ENCODE results near the gene GREM1. TPM values are rescaled to one million over a fixed set of nuclear protein-coding genes. Genes with fewer than 3 reads are reported as not detected.

The GREM1 gene
- total and polyA plus RNA-seq, 5 donors = 0.11 to 0.56 (median 0.20) TPM

DNA sequence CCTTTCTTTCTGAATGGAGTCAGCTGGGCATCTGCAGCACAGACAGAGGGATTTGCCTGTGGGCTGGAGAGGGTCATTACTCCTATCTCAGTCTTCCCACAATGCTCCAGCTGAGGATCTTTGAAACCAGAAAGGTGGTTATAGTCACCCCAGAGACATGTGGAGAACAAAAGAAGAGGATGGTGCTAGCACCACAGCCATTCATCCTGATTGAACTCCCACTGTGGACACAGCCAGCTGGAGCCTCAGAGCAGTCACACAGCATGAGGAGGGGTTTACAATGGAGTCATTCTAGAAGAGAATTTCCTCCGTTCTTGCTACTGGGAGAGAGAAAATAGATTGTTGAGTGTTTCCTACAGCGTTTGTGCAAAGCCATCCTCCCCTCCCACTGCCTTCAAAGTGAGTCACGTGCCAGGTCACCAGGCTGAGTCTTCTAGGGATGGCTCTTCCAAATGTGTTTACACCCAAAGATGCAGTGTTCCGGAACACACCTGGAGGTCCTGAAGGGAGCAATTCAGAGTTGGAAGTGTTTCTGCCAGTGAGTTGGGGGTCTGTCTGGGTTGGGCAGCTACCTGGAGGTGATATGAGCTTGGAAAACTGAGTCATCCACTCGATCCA, 18.9 kb upstream of the GREM1 start:
- Histone ChIP-seq H3K27ac (ENCODE audit: low read length) (no peak overlapping the region), H3K27me3 (ENCODE audit: control insufficient read depth, insufficient read depth) (no peaks in the 10 kb centered on the region), H3K4me3 (ENCODE audit: low read length) (no peak overlapping the region), H3K4me1 (ENCODE audit: control insufficient read depth, insufficient read depth, low read length) (no peaks in the 10 kb centered on the region), H3K9me3 (ENCODE audit: control insufficient read depth, low read length) (no peaks in the 10 kb centered on the region)
- ATAC-seq = no peak
- no peak for DNase-seq
- intact Hi-C loops (cut with DNase I) = no loop called here
- 84% methylated on average over 5 of the region's 5 CpGs for WGBS

GRCh38 chr15:32700501-32701150, 17.2 kb upstream of the GREM1 start:
- DNase-seq = no peak
- Histone ChIP-seq H3K4me1 (ENCODE audit: control insufficient read depth, insufficient read depth, low read length) (no peaks in the 10 kb centered on the region), H3K4me3 (ENCODE audit: low read length) (no peak overlapping the region), H3K9me3 (ENCODE audit: control insufficient read depth, low read length) (no peaks in the 10 kb centered on the region), H3K27ac (ENCODE audit: low read length) (no peak overlapping the region), H3K27me3 (ENCODE audit: control insufficient read depth, insufficient read depth) (no peaks in the 10 kb centered on the region)
- intact Hi-C loops (cut with DNase I) = no loop called here
- 91% methylated on average over 14 of the region's 14 CpGs for WGBS
- no peak for ATAC-seq

DNA sequence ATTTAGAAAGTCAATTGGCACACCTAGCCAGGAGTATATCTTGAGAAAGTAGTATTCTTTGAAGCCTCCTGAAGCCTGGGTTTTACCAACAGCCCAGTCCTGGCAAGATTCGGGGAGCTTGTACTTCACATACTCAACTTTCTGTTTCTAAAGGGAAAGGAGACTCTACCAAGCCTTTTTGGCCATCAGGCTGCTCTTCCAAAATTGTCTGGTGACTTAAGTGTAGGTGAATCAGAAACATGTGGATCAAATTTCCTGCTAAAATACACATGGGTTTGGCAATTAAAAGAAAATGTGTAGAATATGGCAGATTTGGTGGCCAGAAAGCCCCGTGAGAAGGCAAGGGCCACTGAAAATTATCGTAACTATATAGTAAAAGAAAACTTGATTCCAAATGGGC, 15.9 kb upstream of the GREM1 start:
- Histone ChIP-seq H3K27ac (ENCODE audit: low read length) (no peak overlapping the region), H3K27me3 (ENCODE audit: control insufficient read depth, insufficient read depth) (peaks cover 2% of the 10 kb centered on the region), H3K4me1 (ENCODE audit: control insufficient read depth, insufficient read depth, low read length) (no peaks in the 10 kb centered on the region), H3K9me3 (ENCODE audit: control insufficient read depth, low read length) (no peaks in the 10 kb centered on the region), H3K4me3 (ENCODE audit: low read length) (no peak overlapping the region)
- DNase-seq (no peak), ATAC-seq (no peak)
- WGBS = 58% methylated on average over 3 of the region's 3 CpGs
- intact Hi-C loops (cut with DNase I) = no loop called here

GRCh38 chr15:32704395-32704981, 13.3 kb upstream of the GREM1 start:
- peaks cover 3% of the 10 kb centered on the region for H3K27me3 ChIP-seq (ENCODE audit: control insufficient read depth, insufficient read depth)
- DNase-seq (no peak), ATAC-seq (no peak)
- H3K9me3 ChIP-seq (ENCODE audit: control insufficient read depth, low read length) = no peaks in the 10 kb centered on the region
- H3K27ac ChIP-seq (ENCODE audit: low read length) = no peak overlapping the region
- intact Hi-C loops (cut with DNase I) = no loop called here
- 30% methylated on average over 8 of the region's 8 CpGs for WGBS
- no peak overlapping the region for H3K4me3 ChIP-seq (ENCODE audit: low read length)
- no peaks in the 10 kb centered on the region for H3K4me1 ChIP-seq (ENCODE audit: control insufficient read depth, insufficient read depth, low read length)

- Histone ChIP-seq H3K9me3 (ENCODE audit: control insufficient read depth, low read length) (no peaks in the 10 kb centered on the region), H3K27me3 (ENCODE audit: control insufficient read depth, insufficient read depth) (peaks cover 3% of the 10 kb centered on the region), H3K4me1 (ENCODE audit: control insufficient read depth, insufficient read depth, low read length) (no peaks in the 10 kb centered on the region), H3K4me3 (ENCODE audit: low read length) (no peak overlapping the region), H3K27ac (ENCODE audit: low read length) (no peak overlapping the region)
- intact Hi-C loops (cut with DNase I) = no loop called here
- ATAC-seq (no peak), DNase-seq (no peak)
- 76% methylated on average over 2 of the region's 2 CpGs for WGBS
Observed at GRCh38 chr15:32705446-32705845, 12.4 kb upstream of the GREM1 start.

GRCh38 chr15:32706704-32707103, 11.1 kb upstream of the GREM1 start:
- Histone ChIP-seq H3K27ac (ENCODE audit: low read length) (no peak overlapping the region), H3K27me3 (ENCODE audit: control insufficient read depth, insufficient read depth) (peaks cover 3% of the 10 kb centered on the region), H3K4me3 (ENCODE audit: low read length) (no peak overlapping the region), H3K4me1 (ENCODE audit: control insufficient read depth, insufficient read depth, low read length) (no peaks in the 10 kb centered on the region), H3K9me3 (ENCODE audit: control insufficient read depth, low read length) (no peaks in the 10 kb centered on the region)
- 75% methylated on average over 3 of the region's 3 CpGs for WGBS
- DNase-seq (no peak), ATAC-seq (no peak)
- intact Hi-C loops (cut with DNase I) = no loop called here

- WGBS = 54% methylated on average over 6 of the region's 6 CpGs
- Histone ChIP-seq H3K27ac (ENCODE audit: low read length) (no peak overlapping the region), H3K9me3 (ENCODE audit: control insufficient read depth, low read length) (no peaks in the 10 kb centered on the region), H3K27me3 (ENCODE audit: control insufficient read depth, insufficient read depth) (peaks cover 3% of the 10 kb centered on the region), H3K4me3 (ENCODE audit: low read length) (no peak overlapping the region), H3K4me1 (ENCODE audit: control insufficient read depth, insufficient read depth, low read length) (no peaks in the 10 kb centered on the region)
- intact Hi-C loops (cut with DNase I) = no loop called here
- no peak for ATAC-seq
- DNase-seq = no peak
Observed at GRCh38 chr15:32707436-32707835, 10.4 kb upstream of the GREM1 start.

- no peak overlapping the region for H3K27ac ChIP-seq (ENCODE audit: low read length)
- WGBS = 85% methylated on average over 9 of the region's 9 CpGs
- intact Hi-C loops (cut with DNase I) = no loop called here
- ATAC-seq = no peak
- no peaks in the 10 kb centered on the region for H3K4me1 ChIP-seq (ENCODE audit: control insufficient read depth, insufficient read depth, low read length)
- no peak for DNase-seq
- H3K9me3 ChIP-seq (ENCODE audit: control insufficient read depth, low read length) = no peaks in the 10 kb centered on the region
- no peak overlapping the region for H3K4me3 ChIP-seq (ENCODE audit: low read length)
- peaks cover 3% of the 10 kb centered on the region for H3K27me3 ChIP-seq (ENCODE audit: control insufficient read depth, insufficient read depth)
Observed at GRCh38 chr15:32709295-32710033, 8.3 kb upstream of the GREM1 start.

GRCh38 chr15:32715276-32715675, 2.5 kb upstream of the GREM1 start:
- Histone ChIP-seq H3K4me3 (ENCODE audit: low read length) (no peak overlapping the region), H3K27ac (ENCODE audit: low read length) (no peak overlapping the region), H3K4me1 (ENCODE audit: control insufficient read depth, insufficient read depth, low read length) (peaks cover 4% of the 10 kb centered on the region), H3K27me3 (ENCODE audit: control insufficient read depth, insufficient read depth) (peaks cover 5% of the 10 kb centered on the region), H3K9me3 (ENCODE audit: control insufficient read depth, low read length) (no peaks in the 10 kb centered on the region)
- 80% methylated on average over 4 of the region's 4 CpGs for WGBS
- no peak for DNase-seq
- intact Hi-C loops (cut with DNase I) = no loop called here
- no peak for ATAC-seq

DNA sequence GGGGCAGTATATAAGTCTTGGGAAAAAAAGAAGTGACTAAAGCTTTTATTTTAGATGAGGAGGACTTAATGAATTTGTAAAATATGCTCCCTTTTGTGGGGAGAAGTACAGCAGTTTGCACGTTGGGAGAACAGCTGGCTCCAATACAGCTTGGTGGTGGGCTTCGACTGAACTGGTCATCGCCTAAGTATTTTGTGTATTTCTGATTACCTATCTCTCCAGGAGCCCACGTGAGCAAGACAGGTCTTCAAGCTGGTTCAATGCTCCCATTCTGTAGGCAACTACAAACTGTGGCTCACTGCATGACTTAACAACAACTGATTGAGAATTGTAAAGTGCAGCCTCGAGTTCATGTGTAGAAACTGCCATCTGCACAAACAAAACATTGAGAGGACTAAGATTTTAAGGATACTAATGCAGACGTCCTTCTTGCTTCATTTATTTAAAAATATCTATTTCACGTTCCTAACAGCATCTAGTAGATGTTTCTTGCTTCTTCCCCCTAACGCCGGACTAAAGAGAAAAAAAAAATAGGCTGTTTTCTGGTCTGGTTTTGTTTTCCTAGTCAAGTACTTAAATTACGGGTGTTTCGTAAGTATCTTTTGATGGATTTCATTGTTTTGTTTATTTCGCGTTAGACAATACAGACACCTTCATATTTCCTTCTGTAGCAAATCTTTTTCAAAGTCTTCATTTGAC, 1.4 kb upstream of the GREM1 start:
- Histone ChIP-seq H3K27me3 (ENCODE audit: control insufficient read depth, insufficient read depth) (peaks cover 5% of the 10 kb centered on the region), H3K9me3 (ENCODE audit: control insufficient read depth, low read length) (no peaks in the 10 kb centered on the region), H3K4me1 (ENCODE audit: control insufficient read depth, insufficient read depth, low read length) (peaks cover 4% of the 10 kb centered on the region), H3K27ac (ENCODE audit: low read length) (no peak overlapping the region), H3K4me3 (ENCODE audit: low read length) (no peak overlapping the region)
- no peak for DNase-seq
- no peak for ATAC-seq
- intact Hi-C loops (cut with DNase I) = no loop called here
- WGBS = 24% methylated on average over 13 of the region's 13 CpGs

Data from right cardiac atrium (tissue), 5 donors.